HepG2 (cell line): Measurements from ENCODE around the gene DPM1. TPM values are rescaled to one million over a fixed set of nuclear protein-coding genes. Genes with fewer than 3 reads are reported as not detected.

Experiments
- BHLHE40 ChIP-seq: IDR thresholded peaks from 2 replicates; pipeline ENCODE4 v1.6.1; 2011; ENCODE audit warnings: low read length, improper control_type of control experiment
- CBX1 ChIP-seq: IDR thresholded peaks from one replicate; pipeline ENCODE4 v1.6.1; 2016; ENCODE audit warnings: antibody characterized with exemption, low read depth
- CEBPB ChIP-seq: IDR thresholded peaks from 2 replicates; pipeline ENCODE4 v1.6.1; 2011; ENCODE audit warnings: low read depth, low read length, improper control_type of control experiment, borderline replicate concordance
- CREB1 ChIP-seq, 2 experiments: fragments of 450-650 bp in 1 of 2; IDR thresholded peaks; 2 replicates each; pipeline ENCODE4 v1.6.1; 2016 to 2017; ENCODE audit warnings: control low read depth in 1 of 2, mild to moderate bottlenecking in 1 of 2, missing compliant biosample characterization in 1 of 2, missing genetic modification characterization in 1 of 2
- CREB3 ChIP-seq: sonication (generic); formaldehyde crosslinking; IDR thresholded peaks from 2 replicates; pipeline ENCODE4 v1.5.0; 2020; ENCODE audit warnings: missing genetic modification reagents
- EEA1 ChIP-seq: sonication (generic); formaldehyde crosslinking; IDR thresholded peaks from 2 replicates; pipeline ENCODE4 v1.5.1; 2020; ENCODE audit warnings: mild to moderate bottlenecking, missing genetic modification reagents, borderline replicate concordance
- GABPA ChIP-seq, 2 experiments: IDR thresholded peaks; 2 replicates each; pipeline ENCODE4 v1.6.1; 2011 to 2016; ENCODE audit warnings: low read depth in 2 of 2, low read length in 1 of 2, missing biosample characterization in 1 of 2, missing genetic modification characterization in 1 of 2
- NPAS2 ChIP-seq: sonication (generic); formaldehyde crosslinking; IDR thresholded peaks from 2 replicates; pipeline ENCODE4 v1.8.0; 2022; ENCODE audit warnings: mild to moderate bottlenecking, missing genetic modification reagents, borderline replicate concordance
- SAP130 ChIP-seq: IDR thresholded peaks from 2 replicates; pipeline ENCODE4 v1.6.1; 2016; ENCODE audit warnings: low read depth
- ZNF264 ChIP-seq: sonication (generic); formaldehyde crosslinking; IDR thresholded peaks from 2 replicates; pipeline ENCODE4 v1.4.0; 2020; ENCODE audit warnings: missing genetic modification reagents
- ZNF30 ChIP-seq: sonication (generic); formaldehyde crosslinking; IDR thresholded peaks from 2 replicates; pipeline ENCODE4 v1.5.0; 2020; ENCODE audit warnings: mild to moderate bottlenecking, missing genetic modification reagents
- ZNF329 ChIP-seq: sonication (generic); formaldehyde crosslinking; IDR thresholded peaks from 2 replicates; pipeline ENCODE4 v1.9.0; 2021; ENCODE audit warnings: low read depth, mild to moderate bottlenecking, missing genetic modification reagents
- ZNF552 ChIP-seq: sonication (generic); formaldehyde crosslinking; IDR thresholded peaks from 2 replicates; pipeline ENCODE4 v1.9.0; 2022; ENCODE audit warnings: missing genetic modification reagents, mild to moderate bottlenecking, borderline replicate concordance
- ZNF572 ChIP-seq: sonication (generic); formaldehyde crosslinking; IDR thresholded peaks from 2 replicates; pipeline ENCODE4 v1.5.1; 2020; ENCODE audit warnings: mild to moderate bottlenecking, missing genetic modification reagents
- ZNF737 ChIP-seq: sonication (generic); formaldehyde crosslinking; IDR thresholded peaks from 2 replicates; pipeline ENCODE4 v1.5.0; 2020; ENCODE audit warnings: missing genetic modification reagents, mild to moderate bottlenecking, borderline replicate concordance
- ZNF75D ChIP-seq: sonication (generic); formaldehyde crosslinking; IDR thresholded peaks from 2 replicates; pipeline ENCODE4 v1.8.1; 2023; ENCODE audit warnings: missing genetic modification reagents, mild to moderate bottlenecking, borderline replicate concordance
- ZNF777 ChIP-seq: sonication (generic); formaldehyde crosslinking; IDR thresholded peaks from 2 replicates; pipeline ENCODE4 v1.4.0; 2020; ENCODE audit warnings: missing genetic modification reagents
- polyA plus RNA-seq, 8 experiments: library from polyadenylated mRNA; depleted of rRNA in 3 of 8; stranded (reverse) in 7 of 8; unstranded in 1 of 8; fragments of >200 nt; fragmentation: Illumina TruSeq in 4 of 8; extraction: Trizol in 4 of 8; gene quantifications; 2 replicates each; pipeline versions ENCODE4 v1.2.1 to v1.2.3, GENCODE V29; 2011 to 2016; ENCODE audit warnings: low read depth in 4 of 8, missing spikeins in 1 of 8, mixed read lengths in 1 of 8; ENCODE audit not compliant: insufficient read depth in 1 of 8
- total RNA-seq, 5 experiments: library from RNA; depleted of rRNA; stranded (reverse); fragments of >200 nt; fragmentation: Illumina TruSeq; extraction: Trizol; gene quantifications; 2 replicates each; pipeline ENCODE4 v1.2.3, GENCODE V29; 2016; ENCODE audit warnings: low read depth in 1 of 5
- TF ChIP-seq, protein P1 (sequence below), 2 experiments: sonication (generic) in 1 of 2; formaldehyde crosslinking in 1 of 2; IDR thresholded peaks; 2 replicates each; pipeline versions ENCODE4 v1.6.1 to v1.9.0; 2014 to 2022; ENCODE audit warnings: antibody characterized with exemption in 1 of 2, borderline replicate concordance in 1 of 2, inconsistent platforms in 1 of 2, low read depth in 1 of 2, missing genetic modification reagents in 1 of 2
- TF ChIP-seq, protein P2 (sequence below): IDR thresholded peaks from 2 replicates; pipeline ENCODE4 v1.6.1; 2012; ENCODE audit warnings: inconsistent platforms
- TF ChIP-seq, protein P3 (sequence below), 2 experiments: sonication (generic) in 1 of 2; formaldehyde crosslinking in 1 of 2; IDR thresholded peaks; 2 replicates each; pipeline versions ENCODE4 v1.5.1 to v1.6.1; 2011 to 2020; ENCODE audit warnings: borderline replicate concordance in 1 of 2, low read depth in 1 of 2, low read length in 1 of 2, mild to moderate bottlenecking in 1 of 2, missing genetic modification reagents in 1 of 2, moderate library complexity in 1 of 2

Gene DPM1
- total and polyA plus RNA-seq, 2 of the 13 experiments (the other 11 are each of a cell fraction or from before 2014, with no cell fraction given) = 83.2 to 161 TPM

DNA sequence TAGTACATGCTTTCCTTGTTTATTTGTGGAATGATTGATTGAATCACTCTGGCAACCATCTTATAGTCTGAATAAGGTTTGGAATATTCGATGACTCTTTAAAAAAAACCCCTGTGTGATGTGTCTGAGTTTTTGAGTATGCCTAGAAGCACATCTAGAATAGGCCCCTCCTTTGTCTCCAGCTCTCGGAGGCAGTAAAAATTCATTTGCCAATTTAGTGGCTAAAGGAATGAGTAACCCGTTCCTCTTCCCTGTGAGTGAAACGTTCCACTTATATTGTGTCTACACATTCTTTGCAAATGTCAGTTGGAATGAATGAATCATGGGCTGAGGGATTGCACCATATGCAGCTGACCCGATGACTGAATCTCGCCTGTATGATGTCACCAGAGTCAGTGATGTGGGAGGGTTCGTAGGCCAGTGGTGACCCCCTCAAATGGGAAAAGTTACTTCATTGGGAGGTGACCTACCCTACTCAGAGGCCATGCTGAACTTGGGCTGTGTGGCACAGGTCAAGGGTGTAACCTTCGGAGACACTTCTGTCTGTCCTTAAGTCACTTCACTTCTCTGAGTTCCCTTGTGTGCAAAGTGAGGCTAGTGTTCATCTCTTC lies 21.8 kb upstream of the DPM1 start (continued):
- TF ChIP-seq, protein P1, sequence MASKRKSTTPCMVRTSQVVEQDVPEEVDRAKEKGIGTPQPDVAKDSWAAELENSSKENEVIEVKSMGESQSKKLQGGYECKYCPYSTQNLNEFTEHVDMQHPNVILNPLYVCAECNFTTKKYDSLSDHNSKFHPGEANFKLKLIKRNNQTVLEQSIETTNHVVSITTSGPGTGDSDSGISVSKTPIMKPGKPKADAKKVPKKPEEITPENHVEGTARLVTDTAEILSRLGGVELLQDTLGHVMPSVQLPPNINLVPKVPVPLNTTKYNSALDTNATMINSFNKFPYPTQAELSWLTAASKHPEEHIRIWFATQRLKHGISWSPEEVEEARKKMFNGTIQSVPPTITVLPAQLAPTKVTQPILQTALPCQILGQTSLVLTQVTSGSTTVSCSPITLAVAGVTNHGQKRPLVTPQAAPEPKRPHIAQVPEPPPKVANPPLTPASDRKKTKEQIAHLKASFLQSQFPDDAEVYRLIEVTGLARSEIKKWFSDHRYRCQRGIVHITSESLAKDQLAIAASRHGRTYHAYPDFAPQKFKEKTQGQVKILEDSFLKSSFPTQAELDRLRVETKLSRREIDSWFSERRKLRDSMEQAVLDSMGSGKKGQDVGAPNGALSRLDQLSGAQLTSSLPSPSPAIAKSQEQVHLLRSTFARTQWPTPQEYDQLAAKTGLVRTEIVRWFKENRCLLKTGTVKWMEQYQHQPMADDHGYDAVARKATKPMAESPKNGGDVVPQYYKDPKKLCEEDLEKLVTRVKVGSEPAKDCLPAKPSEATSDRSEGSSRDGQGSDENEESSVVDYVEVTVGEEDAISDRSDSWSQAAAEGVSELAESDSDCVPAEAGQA (IDR thresholded peaks at IDR 0.05; ENCODE audit: low read depth) = 0 out of 2 replicates have a peak, but pooled peaks have one; percentile 9
- TF ChIP-seq, protein P1 (CRISPR knock-in tag; IDR thresholded peaks at IDR 0.05; ENCODE audit: borderline replicate concordance) = no peak
- TF ChIP-seq ZNF264 (CRISPR knock-in tag) = no peak
- no peak for TF ChIP-seq GABPA (IDR thresholded peaks at IDR 0.05; ENCODE audit: low read depth, low read length)
- no peak for TF ChIP-seq GABPA (CRISPR knock-in tag; IDR thresholded peaks at IDR 0.05; ENCODE audit: low read depth)
- no peak for TF ChIP-seq ZNF30 (CRISPR knock-in tag)
- no peak for TF ChIP-seq ZNF572 (CRISPR knock-in tag)
- peak; percentile 60 for TF ChIP-seq BHLHE40
- TF ChIP-seq SAP130 = peak; percentile 32; the same call in 1 of the 2 replicates
- TF ChIP-seq ZNF737 = no peak
- TF ChIP-seq CEBPB = peak; percentile 97
- TF ChIP-seq ZNF75D (CRISPR knock-in tag) = no peak
- TF ChIP-seq CREB3 (CRISPR knock-in tag) = no peak
- TF ChIP-seq CREB1 (IDR thresholded peaks at IDR 0.05) = peak; percentile 81
- TF ChIP-seq CREB1 (CRISPR knock-in tag; IDR thresholded peaks at IDR 0.05) = no peak
- TF ChIP-seq, protein P2, sequence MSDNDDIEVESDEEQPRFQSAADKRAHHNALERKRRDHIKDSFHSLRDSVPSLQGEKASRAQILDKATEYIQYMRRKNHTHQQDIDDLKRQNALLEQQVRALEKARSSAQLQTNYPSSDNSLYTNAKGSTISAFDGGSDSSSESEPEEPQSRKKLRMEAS = no peak
- TF ChIP-seq CBX1 = no peak
- no peak for TF ChIP-seq NPAS2 (CRISPR knock-in tag)
- no peak for TF ChIP-seq EEA1 (CRISPR knock-in tag)
- no peak for TF ChIP-seq ZNF552
- TF ChIP-seq, protein P3, sequence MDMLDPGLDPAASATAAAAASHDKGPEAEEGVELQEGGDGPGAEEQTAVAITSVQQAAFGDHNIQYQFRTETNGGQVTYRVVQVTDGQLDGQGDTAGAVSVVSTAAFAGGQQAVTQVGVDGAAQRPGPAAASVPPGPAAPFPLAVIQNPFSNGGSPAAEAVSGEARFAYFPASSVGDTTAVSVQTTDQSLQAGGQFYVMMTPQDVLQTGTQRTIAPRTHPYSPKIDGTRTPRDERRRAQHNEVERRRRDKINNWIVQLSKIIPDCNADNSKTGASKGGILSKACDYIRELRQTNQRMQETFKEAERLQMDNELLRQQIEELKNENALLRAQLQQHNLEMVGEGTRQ (IDR thresholded peaks at IDR 0.05; ENCODE audit: low read depth, low read length) = no peak
- TF ChIP-seq, protein P3 (CRISPR knock-in tag; IDR thresholded peaks at IDR 0.05; ENCODE audit: borderline replicate concordance) = no peak
- TF ChIP-seq ZNF329 (CRISPR knock-in tag) = no peak
- TF ChIP-seq ZNF777 (CRISPR knock-in tag) = no peak
